COR-L47 (cell line): ENCODE measurements around the gene TRIM33.
"Not testable (repeated sequence)": the region's sequence is repeated elsewhere in the genome, so short reads cannot be mapped to it uniquely, and the experiment has no call there.

Source experiments
- DNase-seq: peaks from one replicate; lab custom pipeline; 2025; lab: John Stamatoyannopoulos, UW

Gene TRIM33

DNA sequence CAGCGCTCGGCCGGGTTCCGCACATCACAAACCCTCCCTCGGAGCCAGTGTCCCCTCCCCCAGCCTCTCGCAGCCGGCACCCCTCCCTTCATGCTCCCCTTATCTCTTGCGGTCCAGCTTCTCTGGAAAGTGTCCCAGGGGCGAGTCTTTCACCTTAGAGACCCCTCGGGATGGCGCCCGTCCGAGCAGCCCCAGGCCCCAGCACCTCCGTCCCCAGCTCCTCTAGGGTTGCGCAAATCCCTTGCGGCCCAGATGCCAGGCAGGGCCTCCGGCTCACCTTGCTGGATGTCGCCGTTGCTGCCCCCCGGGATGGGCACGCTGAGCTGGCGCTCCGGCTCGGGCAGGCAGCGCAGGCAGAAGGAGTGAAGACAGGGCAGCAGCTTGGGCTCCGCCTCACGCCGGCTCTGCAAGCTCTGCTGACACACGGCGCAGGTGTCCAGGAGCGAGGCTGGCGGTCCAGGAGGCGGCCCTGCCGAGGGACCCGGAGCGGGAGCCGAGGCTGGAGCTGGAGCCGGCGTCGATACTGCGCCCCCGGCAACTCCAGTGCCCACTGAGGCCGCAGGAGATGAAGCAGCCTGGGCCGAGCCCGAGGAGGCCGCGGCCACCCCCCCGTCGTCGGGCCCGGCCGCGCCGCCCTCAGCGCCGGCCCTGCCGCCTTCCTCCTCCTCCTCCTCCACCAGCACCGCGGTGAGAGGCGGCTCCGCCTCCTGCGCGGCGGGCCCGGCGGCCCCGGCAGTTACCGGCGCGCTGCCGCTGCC is 550 bp downstream of the TRIM33 start:
- DNase-seq, result peak; percentile 10

DNA sequence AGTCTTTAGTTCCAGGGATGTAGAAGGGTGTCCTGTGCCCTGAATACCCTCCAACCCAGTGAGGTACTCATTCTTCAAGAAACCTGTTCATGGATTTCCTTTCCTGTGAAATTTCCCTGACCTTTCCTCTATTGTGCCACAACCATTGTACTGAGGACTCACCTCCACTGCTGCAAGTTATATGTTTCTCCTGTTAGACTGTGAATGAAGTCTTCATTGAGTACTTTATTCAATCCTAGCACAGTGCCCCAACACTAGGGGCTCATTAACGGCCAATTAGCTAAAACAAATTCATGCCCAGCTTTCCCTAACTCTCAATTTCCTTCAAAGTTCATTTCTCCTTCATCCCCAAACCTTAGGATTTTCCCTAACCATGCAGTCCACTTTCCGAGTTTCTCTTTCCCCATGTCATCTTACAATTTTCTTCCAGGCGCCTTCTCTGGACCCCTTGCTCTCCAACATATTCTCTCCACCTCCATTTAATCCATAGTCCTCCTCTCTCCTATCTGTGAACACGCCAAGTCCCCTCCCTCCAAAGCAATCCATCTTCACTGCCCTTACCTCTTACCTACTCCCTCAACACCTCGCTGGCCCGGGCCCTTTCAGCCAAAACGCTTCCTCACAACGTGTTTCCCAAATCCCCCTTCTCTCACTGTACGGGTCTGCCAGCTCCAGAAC is 1.3 kb downstream of the TRIM33 start:
- no peak for DNase-seq

DNA sequence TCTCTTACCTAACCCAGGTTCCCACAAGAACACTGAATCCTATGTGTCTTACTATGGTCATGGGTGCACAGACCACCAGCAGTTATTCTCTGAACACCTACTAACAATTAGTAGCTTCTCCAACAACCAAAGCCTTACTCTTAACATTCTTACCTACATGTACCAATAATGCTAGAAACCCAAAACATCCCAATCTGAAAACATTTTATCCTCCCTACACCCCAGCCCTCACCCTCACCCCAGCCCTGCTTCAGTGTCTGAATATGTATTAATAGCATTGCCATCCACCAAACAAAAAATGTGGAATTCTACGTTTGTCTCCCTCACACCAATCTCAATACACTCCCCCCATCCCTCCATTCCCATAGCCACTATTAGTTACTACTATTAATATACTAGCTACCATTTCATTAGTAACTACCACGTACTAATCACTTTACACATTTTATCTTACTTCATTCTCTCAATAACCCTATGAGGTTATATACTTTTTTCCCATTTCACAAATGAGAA is 2.6 kb downstream of the TRIM33 start:
- no peak for DNase-seq

DNA sequence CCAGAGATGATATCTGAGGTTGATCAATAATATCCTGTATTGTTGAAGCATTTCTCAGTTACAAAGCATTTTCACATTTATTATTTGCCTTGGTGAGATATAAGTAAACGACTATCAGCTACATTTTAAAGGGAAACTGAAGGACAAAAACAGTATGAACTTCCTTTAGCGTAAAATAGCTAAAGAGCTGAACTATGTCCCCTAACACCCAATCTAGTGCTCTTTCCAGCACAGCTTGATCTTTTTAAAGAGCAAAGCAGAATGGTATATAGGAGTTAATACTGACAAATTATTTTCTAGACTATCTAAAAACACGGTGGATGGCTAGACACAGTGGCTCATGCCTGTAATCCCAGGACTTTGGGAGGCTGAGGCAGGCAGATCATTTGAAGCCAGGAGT is 3.5 kb downstream of the TRIM33 start:
- no peak for DNase-seq

DNA sequence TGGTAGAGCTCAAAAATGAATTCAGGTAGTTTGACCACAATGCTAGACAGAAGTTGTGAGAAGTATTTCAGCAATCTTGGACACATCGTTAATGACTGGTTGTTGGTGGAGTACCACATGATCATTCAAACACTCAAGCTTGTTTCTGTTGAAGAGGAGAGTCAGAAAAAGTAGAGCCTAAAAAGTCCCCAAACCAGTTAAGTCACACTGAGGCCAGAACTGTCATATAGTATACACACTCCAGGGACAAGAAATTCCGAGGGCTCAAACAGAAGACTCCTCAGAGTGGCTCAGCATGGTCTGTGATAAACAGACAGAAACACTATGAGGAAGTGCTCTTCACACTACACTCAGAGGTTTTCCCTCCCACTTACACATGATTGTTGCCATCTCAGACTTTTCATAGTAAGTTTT is 5.8 kb downstream of the TRIM33 start:
- DNase-seq, result no peak

DNA sequence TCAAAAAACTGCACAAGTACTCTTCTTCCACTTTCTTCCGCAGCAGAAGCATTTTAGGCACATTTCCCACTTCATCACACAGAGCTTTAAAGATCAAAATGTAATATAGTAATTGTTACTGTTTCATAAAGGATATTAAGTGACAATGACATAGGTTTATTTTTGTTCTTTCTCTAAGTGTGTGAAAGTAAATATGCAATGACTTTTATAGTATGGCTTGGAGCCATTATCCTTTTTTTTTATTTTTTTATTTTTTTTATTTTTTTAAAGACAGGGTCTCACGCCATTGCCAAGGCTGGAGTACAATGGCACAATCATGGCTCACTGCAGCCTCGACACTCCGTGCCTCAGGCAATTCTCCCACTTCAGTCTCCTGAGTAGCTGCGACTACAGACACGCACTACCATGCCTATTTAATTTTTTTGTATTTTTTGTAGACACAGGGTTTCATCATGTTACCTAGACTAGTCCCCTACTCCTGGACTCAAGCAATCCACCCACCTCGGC is 7.0 kb downstream of the TRIM33 start:
- no peak for DNase-seq

DNA sequence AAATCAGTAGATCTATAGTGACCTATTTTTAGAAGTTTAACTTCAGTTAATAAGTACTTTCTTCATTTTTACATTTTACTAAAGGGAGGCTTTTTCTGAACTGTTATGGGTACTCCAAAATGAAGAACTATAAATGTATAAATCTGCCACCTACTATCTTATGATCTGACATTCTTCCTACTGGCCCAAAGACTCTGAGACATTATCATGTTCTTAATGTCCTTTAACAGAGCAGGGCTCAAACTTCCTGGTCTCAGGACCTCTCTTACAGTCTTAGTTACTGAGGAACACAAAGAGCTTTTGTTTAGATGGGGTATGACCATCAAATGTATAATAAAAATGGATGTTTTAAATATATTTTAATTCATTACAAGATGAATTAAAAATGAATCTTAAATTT is 8.9 kb downstream of the TRIM33 start:
- DNase-seq, result no peak

DNA sequence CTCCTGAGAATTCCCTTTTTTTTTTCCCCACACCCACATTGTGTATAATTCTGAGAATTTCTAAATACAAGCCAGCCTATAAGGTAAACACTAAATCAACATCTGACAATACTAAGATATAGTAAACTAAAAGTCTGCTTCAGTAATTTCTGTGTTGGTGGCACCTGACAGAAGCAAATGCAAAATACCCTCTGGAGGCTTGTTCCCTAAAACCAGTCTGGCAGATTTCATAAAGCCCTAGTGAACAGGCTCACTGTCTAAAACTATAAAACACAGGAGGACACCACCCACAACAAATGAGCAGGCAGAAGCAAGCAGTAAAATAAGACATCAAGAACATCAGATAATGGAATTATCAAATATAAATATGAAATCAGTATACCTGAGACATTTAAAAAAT is 11.5 kb downstream of the TRIM33 start:
- DNase-seq, result no peak

DNA sequence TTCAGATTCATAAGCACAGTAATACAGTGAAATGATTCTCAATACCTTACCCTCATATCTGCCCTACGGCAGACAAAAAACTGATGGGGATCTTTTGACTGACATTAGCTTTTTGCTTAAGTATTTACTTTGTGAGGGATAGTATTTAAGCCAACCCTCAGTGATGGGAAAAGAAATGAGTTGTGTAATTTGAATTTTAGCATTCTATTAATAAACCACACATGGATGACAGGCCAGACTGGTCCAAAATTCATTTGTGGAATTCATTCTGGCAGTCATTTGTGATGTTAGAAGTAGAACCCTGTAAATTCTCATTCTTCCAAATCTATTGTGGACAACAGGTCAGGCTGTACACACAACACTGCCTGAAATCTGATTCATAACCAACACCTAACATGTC is 14.9 kb downstream of the TRIM33 start:
- no peak for DNase-seq

DNA sequence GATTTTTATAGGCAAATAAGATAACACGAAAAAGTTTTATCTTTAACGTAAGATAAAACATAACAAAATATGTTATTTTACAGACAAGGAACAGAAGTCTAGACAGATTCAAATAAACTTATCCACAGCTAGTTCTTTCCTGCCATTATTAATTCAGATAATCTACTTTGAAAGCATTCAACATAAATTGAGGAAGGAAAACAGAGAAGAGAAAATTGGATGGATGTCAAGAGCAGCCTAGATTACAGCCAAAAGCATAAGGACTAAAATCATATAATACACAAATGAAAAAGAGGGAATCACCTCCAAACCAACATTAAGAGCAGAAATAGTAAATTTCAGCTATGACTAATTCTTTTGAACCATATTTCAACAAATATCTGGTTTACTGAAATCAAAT is 15.5 kb downstream of the TRIM33 start:
- DNase-seq, result no peak

DNA sequence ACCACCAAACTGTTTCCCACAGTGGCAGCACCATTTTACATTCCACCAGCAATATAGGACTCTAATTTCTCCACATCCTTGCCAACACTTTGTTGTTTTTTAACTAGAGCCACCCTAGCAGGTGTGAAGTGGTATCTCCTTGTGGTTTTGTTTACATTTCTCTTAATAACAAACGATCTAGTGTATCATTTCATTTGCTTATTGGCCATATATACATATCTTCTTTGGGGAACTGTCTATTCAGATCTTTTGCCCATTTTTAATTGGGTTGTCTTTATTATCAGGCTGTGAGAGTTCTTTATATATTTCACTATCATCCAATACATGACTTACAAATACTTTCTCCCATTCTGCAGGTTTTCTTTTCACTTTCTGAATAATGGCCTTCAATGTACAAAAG is 18.0 kb downstream of the TRIM33 start:
- DNase-seq, result no peak

DNA sequence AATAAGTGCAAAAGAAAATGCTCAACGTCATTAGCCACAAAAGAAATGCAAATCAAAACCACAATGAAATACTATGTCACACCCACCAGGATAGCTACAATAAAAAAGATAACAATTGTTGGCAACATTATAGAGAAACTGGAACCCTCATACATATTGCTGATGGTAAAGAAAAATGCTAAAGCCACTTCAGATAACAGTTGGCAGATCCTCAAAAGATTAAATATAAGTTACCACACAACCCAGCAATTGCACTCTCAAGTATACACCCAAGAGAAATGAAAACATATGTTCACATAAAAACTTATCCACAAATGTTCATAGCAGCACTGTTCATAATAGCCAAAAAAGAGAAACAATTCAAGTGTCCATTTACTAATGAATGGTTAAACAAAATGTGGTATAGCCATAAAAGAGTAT is 20.7 kb downstream of the TRIM33 start:
- DNase-seq, result no peak

DNA sequence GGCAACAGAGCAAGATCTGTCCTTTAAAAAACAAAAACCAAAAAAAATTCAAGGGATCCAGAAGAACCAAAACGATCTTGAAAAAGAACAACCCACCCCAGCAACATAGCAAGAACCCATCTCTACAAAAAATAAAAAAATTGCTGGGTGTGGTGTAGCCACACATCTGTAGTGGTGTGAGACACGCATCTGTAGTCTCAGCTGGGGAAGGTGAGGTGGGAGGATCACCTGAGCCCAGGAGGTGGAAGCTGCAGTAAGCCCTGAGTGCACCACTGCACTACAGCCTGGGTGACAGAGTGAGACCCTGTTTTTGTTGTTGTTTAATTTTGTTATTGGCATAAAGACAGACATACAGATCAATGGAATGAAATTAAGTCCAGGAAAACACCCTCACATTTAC is 22.3 kb downstream of the TRIM33 start:
- DNase-seq, result no peak

DNA sequence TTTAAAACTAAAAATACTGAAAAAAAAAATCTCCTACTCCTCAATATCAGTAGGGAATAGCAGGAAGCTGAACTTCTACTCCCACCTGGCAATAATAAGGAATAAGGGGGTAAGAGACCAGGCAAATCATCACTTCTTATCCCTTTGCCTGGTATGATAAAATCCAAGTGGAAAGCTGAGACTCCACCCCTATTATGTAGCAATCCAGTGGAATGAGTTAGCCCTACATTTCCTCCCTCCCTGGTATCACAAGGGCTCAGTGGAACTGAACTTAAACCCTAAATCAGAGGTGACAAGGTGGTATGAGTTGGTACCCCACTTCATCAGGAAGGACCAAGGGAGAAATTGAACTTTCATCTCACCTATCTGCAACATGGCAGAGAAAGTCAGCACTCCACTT is 25.7 kb downstream of the TRIM33 start:
- DNase-seq, result no peak

DNA sequence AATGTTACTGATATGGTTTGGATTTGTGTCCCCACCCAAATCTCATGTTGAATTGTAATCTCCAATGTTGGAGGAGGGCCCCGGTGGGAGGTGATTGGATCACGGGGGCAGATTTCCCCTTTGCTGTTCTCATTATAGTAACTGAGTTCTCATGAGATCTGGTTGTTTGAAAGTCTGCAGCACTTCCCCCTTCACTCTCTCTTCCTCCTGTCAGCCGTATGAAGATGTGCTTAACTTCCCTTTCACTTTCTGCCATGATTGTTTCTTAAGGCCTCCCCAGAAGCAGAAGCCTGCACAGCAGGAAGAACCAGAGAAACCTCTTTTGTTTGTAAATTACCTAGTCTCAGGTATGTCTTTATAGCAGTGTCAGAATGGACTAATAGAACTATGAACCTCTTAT is 28.4 kb downstream of the TRIM33 start:
- no peak for DNase-seq

DNA sequence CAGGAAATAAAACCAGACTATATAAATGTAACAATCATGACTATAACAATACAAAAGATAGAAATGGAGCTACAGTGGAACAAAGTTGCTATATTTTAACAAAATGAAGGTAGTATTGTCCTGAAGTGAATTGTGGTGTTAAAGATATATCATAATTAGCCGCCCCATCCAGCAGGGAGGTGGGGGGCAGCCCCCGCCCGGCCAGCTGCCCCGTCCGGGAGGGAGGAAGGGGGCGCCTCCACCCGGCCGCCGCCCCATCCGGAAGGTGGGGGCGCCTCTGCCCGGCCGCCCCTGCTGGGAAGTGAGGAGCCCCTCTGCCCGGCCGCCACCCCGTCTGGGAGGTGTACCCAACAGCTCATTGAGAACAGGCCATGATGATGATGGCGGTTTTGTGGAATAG is 31.4 kb downstream of the TRIM33 start:
- not testable (repeated sequence) for DNase-seq

DNA sequence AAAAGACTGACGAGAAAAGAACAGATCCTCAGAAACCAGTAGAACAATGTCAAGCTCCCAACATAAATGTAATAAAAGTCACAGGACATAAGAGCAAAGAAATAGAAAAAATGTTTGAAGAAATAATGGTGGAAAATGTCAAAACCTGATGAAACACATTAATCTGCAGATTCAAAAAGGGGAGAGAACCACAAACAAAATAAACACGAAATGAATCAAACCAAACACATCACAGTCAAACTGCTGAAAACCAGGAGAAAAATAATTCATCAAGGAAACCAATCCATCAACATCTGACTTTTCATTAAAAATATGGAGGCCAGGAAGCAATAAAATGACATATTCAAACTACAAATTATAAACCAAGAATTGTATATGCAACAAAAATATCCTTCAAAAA is 31.9 kb downstream of the TRIM33 start:
- DNase-seq, result no peak

DNA sequence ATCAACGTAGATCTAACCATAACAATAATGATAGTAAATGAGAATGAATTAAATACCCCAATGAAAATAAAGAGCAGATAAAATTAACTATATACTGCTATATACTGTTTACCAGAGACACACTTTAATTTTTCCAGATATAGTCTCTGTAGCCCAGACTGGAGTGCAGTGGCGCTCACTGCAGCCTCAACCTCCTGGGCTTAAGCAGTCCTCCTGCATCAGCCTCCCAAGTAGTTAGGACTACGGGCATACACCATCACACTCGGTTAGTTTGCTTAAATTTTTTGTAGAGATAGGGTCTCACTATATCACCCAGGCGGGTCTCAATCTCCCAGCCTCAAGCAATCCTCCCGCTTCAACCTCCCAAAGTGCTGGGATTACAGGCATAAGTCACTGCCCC is 37.2 kb downstream of the TRIM33 start:
- DNase-seq, result no peak

DNA sequence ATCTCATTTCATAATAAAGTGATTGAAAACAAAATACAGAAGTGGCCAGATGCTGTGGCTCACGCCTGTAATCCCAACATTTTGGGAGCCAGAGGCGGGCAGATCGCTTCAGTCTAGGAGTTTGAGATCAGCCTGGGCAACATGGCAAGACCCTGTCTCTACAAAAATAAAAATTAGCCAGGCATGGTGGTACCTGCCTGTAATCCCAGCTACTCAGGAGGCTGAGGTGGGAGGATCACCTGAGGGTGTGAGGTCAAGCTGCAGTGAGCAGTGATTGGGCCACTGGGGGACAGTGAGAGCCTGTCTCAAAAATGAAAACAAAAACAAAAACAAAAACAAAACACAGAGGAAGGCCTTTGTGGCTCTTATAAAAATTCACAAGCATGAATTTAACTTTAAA is 38.6 kb downstream of the TRIM33 start:
- DNase-seq, result no peak

DNA sequence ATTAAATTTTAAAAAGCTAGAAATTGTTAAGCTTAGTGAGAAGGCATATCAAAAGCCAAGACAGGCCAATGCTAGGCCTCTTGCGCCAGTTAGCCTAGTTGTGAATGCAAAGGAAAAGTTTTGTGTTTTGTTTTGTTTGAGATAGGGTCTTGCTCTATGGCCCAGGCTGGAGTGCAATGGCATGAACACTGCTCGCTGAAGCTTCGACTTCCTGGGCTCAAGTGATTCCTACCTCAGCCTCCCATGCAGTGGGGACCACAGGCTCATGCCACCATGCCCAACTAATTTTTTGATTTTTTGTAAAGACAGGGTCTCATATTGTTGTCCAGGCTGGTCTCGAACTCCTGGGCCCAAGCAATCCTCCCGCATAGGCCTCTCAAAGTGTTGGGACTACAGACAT is 40.3 kb downstream of the TRIM33 start:
- DNase-seq, result no peak

DNA sequence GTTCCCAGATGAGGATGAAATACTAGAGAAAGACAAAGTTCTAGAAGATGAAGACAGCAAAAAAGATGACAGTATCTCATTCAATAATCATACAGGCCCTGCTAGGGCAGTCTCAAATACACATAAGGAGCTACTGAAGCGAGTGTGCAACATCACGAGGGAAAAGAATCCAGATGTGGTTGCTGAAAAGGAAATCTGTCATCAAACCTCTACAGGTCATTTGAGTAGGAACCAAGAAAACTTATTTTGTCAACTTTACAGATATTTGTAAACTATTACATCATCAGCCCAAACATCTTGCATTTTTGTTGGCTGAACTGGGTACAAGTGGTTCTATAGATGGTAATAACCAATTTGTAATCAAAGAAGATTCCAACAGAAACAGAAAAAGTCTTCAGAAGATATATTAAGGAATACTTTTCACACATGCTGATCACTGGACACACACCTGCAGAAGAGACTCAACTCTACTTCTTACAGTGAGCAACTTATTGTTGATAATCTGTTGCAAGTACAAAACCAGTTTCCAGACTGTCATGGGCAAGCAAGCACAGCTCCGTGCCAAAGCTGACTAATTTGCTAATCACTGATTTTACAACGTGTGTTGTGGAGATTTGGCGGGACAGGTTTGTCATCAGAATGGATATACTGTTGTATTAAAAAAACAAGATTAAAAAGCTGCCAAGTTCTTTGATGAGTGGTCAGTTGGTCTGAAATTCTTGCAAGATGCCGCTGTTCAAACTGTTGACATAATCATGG is 42.1 kb downstream of the TRIM33 start:
- no peak for DNase-seq

DNA sequence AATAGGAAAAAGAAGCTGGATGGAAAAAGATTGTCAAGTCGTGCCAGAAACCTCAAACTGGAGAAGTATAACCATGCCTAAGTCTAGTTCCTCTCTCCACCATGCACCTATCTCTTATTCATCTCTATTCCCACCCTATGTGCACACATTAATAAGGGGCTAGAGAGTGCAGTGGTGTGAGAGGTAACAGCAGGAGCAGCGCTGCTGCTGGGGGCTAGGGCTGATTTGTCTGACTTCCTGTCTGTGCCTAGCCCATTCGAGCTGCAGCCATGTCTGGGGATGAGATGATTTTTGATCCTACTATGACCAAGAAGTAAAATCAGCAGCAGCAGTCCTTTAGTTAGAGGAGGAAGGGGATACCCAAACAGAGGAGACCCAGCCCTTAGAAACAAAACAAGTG is 43.0 kb downstream of the TRIM33 start:
- no peak for DNase-seq

DNA sequence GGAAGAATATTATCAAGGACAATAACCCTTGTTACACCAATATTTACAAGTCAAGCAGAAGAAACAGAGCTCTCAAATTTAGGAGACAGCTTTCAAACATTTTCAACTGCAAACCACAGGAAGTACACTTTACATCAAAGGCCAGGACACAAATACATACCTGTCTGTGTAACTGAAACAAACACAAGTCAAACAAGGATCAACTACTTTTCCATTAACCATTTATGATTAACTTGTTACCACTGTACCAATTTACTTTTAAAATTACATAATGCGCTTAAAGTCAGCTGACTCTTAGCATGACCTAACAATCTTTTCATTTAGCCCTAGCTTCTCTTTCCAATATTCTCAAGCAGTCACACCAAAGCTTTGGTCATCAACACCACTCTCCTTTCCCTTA is 43.5 kb downstream of the TRIM33 start:
- DNase-seq, result no peak
